HG03060 (cell line): ENCODE results near the gene ITPR2.

Experiments
- ATAC-seq: cut with Tn5 transposase; IDR thresholded peaks from one replicate; pipeline ENCODE4 v1.9.1; 2021; ENCODE audit warnings: low read depth, moderate number of reproducible peaks; ENCODE audit not compliant: unreplicated experiment

The ITPR2 gene

DNA sequence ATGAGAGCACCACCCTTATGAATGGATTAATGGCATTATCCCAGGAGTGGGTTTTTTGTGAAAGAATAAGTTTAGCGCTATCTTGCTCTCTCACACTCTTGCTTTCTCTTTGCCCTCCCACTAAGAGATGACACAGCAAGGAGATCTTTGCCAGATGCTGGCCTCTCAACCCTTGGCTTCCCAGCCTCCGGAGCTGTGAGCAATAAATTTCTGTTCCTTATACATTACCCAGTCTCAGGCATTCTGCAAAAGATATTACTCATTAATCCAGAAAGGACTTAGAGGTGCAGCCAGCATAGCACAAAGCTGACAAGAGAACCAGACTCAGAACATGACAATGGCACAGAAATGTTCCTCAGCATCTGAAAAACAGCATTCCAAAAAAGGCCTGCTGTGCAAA is 190.6 kb downstream of the ITPR2 start:
- no peak for ATAC-seq

DNA sequence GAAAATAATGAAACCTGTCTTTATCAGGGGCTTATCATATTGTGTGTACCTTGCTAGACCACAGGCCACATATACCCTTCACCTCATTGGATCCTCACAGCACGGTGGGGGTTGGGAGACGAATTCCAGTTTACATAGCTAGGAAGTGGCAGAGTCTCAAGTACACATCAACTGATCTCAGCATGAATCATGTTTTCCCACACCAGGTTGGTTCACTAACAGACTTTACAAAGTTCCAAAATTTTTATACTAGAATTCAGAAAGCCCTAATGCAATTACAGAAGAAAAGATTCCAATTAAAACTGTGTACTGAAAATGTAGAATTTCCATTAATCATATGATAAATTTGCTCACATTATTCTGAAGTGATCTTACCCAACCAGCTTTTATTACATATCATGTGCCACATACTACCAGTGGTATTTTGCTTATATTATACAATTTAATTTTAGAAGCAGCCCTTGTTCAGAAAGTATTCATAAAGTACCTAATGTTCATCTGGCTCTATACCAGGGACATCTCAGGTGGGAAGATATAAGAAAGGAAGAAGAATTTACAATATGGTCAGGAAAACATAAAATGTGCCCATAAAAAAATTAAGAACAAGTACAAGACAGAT is 196.2 kb downstream of the ITPR2 start:
- no peak for ATAC-seq

DNA sequence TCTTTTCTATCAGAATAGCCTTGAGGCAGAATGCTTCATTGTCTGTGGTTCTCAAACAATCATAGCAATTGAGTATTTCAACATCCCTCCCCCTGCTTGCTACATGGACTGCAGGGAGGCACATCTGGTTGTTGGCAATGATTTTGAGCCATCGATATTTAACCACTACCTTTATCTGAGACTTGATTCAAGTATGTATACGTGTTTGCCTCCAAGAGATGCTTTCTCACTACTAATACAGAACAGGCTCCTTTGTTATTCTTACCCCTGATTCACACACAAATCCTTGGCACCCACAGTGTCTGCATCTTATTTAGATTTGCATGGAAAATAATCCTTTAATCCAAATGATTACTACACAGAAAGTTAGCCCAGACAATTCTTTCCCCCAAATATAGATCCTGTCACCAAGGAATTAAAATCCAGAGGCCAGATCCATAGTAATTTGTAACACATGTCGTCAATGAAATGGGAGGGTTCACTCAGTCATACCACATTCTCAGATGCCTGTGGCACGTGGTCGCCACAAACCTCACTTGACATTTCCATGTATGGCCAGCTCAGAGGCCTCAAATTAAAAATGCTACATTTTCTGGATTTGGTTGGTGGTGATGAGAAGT is 199.3 kb downstream of the ITPR2 start:
- no peak for ATAC-seq

DNA sequence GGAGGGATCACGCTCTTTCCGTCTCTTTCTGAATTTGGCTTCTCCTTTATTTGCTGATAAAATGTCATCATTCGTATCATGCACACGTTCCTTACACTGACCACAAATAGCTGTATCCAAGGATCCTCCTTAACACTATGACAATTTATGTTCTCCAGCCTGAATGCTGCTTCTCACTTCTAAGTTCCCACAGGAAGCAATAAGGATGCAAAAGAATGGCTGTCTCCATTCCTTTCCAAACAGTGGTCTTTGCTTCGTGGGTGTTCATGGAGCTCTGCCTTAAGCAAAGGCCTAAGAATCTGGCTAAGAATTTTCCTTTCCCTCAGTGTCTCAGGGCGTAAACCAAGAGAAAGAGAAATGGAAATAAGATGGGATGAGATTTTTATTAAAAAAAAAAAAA is 200.2 kb downstream of the ITPR2 start:
- no peak for ATAC-seq

DNA sequence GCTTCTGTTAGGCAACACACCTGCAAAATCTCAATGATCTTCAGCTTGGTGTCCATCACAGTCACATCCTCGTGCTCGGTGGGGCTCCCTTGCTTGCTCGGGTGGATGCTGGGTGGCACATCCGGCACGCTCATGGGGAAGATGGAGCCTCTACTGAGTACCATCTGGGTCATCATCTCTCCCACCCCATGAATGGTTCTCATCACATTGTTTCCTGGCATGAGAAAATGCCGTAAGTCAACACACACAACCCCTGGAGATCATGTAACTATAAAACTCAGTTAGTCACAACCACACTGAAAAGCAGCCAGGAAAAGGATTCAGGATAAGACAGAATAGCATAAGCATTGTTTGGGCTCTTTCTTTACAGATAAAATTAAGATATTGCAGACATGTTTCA is 201.1 kb downstream of the ITPR2 start:
- ATAC-seq, result no peak

DNA sequence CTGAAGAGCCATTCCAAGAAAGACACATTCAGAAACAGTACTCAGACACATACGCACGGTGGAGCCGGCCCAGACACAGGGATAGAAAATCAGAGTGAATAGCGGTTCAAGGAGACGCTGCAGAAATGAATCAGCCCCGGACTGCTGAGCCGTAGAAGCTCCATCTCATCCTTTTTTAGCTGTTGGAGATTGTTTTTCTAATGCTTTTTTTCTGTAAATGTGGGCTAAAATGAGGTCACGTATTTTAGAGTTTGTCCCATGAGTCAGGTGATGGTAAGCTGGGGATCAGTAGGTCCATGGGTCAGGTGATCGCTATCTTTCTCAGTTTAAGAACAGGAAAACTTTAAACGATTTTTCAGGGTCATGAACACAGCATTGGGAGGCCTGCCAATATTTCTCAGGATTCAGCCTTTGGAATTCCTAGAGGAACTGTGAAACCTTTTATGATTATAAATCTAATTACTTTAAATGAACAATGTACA is 202.4 kb downstream of the ITPR2 start:
- no peak for ATAC-seq

DNA sequence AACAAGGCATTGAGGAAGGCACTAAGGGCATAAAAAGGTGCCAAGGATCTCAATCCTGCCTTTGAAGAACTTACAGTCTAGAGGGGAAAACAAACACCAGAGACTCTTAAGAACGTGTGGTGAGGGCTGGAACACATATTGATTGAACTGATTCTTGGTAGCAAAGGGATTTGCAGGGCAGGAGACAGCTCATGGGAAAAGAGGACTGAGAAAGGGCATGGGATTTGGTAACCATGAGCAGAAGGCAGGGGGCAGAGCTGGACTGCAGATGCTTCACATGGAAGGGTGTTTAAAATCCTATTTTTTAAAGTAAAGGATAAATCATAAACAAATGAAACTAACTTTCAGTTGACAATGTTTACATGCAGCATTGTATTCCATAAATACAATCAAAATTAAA is 203.1 kb downstream of the ITPR2 start:
- ATAC-seq, result no peak

DNA sequence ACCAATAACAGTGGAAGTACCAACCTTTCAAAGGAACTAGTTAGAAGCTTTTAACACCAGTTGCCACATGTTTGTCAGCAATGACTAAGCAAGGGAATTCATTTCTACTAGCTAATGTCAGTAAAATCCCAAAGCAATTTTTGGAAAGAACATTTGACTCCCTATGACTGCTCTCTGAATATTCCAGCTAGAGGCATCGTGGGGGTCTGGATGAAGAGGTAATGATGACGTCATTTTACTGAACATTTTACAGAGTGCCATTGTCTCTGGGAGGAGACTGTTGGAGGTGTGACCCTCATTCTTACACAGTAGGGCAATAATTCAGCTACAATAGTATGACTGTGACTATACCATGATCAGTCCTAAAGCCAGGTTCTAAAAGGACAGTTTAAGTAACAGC is 204.8 kb downstream of the ITPR2 start:
- no peak for ATAC-seq

DNA sequence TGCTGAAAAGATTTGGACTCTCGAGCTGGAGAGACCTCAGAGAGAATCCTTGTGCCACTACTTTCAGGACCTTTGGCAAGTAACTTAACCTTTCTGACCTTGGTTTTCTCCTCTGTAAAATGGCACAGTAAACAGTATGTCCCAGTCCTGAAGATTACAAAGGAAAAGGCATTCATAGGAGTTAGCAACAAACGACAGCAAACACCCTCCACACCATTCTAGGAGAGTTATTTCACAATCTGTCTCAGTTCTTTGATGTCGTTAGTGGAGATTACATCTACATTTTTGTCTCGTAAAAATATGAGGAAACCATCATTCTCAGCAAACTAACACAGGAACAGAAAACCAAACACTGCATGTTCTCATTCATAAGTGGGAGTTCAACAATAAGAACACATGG is 205.7 kb downstream of the ITPR2 start:
- ATAC-seq, result no peak

DNA sequence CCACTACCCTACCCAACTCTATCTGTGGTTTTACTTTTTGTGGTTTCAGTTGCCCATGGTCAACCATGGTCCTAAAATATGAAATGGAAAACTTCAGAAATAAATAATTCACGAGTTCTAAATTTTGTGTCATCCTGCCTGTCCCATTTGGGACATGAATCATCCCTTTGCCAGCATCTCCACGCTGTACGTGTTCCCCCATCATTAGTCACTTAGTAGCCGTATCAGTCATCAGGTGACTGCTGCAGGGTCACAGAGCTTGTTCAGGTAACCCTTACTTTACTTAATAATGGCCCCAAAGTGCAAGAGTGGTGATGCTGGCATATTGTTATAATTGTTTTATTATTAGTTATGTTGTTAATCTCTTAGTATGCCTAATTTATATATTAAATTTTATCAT is 209.9 kb downstream of the ITPR2 start:
- ATAC-seq, result no peak

DNA sequence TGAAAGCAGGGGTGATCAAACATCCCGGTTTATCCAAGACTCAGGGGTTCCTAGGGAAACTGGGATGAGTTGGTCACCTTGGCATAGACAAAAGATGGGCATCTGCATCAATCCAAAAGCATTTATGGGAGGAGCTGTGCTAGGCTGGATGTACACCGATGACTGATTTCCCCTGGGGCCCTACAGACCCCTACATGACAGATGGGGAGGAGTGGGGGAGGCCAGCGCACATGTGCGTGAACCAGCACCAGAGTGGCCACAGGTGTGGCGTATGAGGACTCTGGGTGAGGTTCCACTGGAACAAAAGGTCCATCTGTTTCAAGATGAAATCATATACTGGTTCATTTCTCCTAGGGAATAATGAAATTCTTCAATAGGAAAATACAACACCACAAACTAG is 210.4 kb downstream of the ITPR2 start:
- no peak for ATAC-seq

DNA sequence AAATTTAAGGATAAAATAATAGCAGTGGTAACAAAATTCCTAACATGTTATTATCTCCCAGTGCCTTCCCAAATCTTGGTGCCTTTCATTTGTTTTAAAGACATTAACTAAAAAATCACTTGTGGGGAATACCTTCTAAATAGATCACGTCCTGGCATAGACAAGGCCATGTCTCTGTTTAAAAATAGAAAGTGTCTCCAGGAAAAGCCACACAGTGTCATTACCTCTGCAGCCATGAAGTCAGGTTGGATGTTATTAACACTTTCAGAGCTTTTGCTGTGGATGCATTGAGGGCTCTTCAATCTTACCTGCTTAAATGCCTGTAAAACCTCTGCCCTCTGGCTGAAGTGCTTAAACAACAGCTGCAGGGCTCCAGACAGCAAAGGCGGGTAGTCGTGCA is 211.1 kb downstream of the ITPR2 start:
- no peak for ATAC-seq

DNA sequence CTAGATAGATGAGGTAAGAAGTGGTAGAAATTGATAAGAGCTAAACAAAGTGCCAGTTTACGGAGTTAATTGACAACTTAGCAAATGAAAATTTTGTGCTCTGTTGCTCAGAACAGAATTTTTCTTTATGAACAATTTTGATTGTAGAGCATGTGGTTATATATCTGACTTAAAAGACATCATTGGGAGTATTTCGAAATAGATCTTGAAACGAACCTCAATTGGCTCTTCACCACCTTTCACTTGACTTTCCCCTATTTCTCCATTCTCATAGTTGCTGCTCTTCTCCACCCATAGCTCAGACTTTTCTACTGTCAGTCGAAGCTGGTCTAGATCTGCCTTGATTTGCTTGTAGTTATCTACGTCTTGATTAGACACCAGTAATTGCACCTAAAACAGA is 212.1 kb downstream of the ITPR2 start:
- ATAC-seq, result no peak

DNA sequence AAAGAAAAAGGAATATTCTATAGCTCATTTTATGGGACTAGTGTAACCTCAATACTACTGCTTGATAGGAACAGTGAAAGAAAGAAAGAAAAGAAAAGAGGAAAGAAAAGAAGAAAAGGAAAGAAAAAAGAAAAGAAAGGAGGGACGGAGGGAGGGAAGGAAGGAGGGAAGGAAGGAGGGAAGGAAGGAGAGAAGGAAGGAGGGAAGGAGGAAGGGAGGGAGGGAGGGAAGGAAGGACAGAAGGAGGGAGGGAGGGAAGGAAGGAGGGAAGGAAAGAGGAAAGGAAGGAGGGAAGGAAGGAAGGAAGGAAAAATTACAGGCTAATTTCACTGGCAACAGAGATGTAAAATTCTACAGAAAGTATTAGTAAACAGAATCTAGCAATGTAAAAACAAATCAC is 215.5 kb downstream of the ITPR2 start:
- ATAC-seq, result no peak

DNA sequence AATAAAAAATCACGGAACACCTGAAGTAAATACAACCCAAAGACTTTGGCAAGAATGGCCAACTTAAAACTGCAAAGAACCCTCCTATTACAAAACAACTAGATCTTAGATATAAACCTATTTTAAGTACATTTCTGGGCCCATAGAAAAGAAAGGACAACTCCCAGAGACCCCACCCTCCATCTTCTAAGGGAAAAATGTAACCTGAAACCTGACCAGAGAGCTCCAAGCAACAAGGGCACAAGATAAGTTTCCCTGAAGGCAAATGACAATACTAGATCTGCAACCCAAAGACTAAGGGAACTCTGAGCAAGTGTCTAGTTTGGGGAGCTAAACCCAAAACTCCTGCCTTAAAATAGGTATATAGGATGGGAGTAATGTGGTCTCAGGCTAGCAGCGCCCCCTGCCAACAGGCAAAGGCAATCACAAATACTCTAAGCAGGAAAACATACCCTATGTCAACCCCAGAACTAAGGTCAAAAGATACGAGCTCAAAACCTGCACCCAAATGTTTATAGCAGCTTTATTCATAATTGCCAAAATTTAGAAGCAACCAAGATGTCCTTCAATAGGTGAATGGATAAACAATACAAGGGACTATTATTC is 218.9 kb downstream of the ITPR2 start:
- no peak for ATAC-seq

DNA sequence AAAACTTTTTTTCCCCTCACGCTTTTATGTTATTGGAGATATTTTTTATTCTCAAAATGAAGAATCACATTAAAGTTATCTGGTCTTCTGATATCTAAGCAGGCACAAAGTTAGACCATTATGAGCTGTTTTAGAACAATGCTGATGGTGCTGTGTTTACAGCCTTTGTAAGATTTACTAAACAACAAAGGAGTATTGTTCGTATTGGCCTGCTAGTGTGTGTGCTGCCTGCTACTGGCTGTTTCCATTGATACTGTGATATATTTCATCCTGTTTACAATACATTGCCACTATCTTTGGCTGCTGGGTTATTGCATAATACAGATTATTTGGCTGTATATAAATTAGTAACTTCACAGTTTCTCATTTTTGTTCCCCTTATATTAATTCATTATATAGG is 220.8 kb downstream of the ITPR2 start:
- no peak for ATAC-seq

DNA sequence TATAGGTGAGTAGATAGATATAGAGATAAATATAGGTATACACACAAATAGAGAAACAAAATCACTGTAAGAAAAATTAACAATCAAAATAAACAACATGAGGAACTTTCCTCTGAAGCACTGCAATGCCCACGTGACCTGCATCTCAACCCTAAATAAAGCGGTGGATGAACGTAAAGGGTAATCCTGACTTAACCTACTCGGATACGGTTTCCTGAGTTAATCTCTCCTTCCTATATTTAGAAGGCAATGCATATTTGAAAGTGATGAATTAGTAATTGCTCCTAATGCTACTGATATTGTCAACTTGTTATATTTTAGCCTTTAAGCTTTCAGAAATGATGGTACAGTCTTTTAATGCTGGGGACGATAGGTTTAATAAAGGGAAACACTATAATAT is 221.4 kb downstream of the ITPR2 start:
- ATAC-seq, result no peak

DNA sequence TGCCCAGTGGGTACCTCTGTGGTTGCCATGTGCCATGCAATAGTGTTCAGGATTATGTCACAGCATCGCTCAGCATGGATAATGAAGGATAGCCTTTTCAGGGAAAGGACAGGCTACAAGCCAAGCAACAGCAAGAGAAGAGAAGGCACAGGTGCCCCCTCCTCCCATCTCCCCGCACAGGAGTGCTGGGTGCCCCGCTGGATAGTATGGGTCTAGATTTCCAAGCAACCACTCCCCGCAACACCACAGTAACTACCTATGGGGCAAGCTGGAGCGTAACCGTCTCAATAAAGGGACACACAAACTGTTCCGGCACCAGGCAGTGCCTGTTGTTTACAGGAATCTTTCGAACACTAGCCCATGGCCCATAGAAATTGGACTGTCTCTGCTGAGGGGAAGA is 222.2 kb downstream of the ITPR2 start:
- ATAC-seq, result no peak

DNA sequence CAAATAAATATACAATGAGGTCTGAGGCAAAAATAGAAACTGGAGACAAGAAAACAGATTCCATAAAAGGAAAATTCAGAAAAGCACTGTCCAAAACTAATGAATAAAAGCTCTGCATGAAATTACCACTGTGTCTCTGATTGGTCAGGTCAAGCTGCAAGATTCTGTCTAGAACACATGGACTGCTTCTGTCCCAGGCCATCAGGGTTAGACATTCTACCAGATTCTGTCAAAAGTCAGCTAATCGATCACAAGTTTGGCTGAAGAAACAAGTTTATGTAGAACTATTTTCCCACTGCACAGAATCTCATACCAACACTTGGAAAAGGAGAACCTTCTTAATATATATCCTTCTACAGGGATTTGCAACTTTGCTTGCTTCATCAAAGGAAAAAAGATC is 223.0 kb downstream of the ITPR2 start:
- no peak for ATAC-seq

DNA sequence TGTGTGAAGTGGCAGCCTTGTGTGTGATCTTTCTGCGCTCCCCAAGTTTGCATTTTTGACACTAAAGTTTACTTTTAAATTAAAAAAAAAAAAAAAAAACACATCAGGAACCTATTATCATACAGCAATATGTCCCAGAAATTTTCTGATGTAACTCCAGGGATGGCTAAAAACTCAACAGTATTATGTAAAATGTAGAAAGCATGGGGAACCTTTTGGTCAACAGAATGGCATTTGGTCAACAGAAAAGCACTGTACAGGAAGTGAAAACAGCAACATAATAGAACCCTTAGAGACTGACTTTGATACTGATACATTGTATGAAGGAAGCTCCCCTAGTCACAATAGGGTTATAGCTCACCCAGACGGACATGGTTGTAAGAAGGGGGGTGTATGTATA is 224.3 kb downstream of the ITPR2 start:
- no peak for ATAC-seq

DNA sequence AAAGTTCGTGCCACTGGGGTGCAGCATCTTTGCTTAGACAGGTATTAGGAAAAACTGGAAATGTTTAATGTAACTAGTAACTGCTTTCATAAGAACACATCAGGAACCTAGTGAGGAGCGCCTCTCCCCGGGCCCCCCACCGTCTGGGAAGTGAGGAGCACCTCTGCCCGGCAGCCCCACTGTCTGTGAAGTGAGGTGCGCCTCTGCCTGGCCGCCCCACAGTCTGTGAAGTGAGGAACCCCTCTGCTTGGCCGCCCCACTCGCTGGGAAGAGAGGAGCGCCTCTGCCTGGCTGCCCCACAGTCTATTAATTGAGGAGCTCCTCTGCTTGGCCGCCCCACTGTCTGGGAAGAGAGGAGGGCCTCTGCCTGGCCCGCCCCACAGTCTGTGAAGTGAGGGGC is 224.7 kb downstream of the ITPR2 start:
- ATAC-seq, result no peak

DNA sequence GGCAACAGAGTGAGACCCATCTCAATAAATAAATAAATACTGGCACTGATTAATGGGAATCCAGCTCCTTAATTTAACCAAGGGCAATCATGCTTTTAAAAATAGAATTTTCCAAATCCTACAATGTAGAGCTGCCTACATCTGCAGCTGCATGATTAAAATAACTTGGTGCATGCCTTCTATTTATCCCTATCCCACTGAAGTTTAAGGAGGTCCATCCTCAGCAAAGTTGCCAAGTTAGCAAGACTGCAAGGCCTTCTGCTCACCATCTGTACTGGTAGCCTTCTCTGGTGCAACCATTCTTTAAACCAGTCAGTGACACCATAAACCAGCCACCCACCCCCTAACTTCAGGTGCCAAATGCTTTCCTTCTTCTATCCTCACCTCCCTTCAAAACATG is 226.1 kb downstream of the ITPR2 start:
- no peak for ATAC-seq
